Ishikawa (cell line): ENCODE data around the gene SLC27A1.

Source experiments
- CEBPB ChIP-seq: IDR thresholded peaks from 2 replicates; pipeline ENCODE4 v1.6.1; 2012
- CREB1 ChIP-seq: IDR thresholded peaks from 2 replicates; pipeline ENCODE4 v1.6.1; 2012; ENCODE audit warnings: low read depth
- EGR1 ChIP-seq: IDR thresholded peaks from 2 replicates; pipeline ENCODE4 v1.6.1; 2012
- EP300 ChIP-seq: IDR thresholded peaks from 2 replicates; pipeline ENCODE4 v1.6.1; 2012; ENCODE audit warnings: borderline replicate concordance
- FOXM1 ChIP-seq: IDR thresholded peaks from 2 replicates; pipeline ENCODE4 v1.6.1; 2012; ENCODE audit warnings: low read depth, borderline replicate concordance
- NFIC ChIP-seq: IDR thresholded peaks from 2 replicates; pipeline ENCODE4 v1.6.1; 2012
- RAD21 ChIP-seq: IDR thresholded peaks from 2 replicates; pipeline ENCODE4 v1.6.1; 2012; ENCODE audit warnings: low read depth
- TAF1 ChIP-seq: IDR thresholded peaks from 2 replicates; pipeline ENCODE4 v1.6.1; 2012; ENCODE audit warnings: low read depth, mild to moderate bottlenecking
- TCF12 ChIP-seq: IDR thresholded peaks from 2 replicates; pipeline ENCODE4 v1.6.1; 2012; ENCODE audit warnings: low read depth
- TEAD4 ChIP-seq: IDR thresholded peaks from 2 replicates; pipeline ENCODE4 v1.6.1; 2012
- YY1 ChIP-seq: IDR thresholded peaks from 2 replicates; pipeline ENCODE4 v1.6.1; 2012; ENCODE audit warnings: low read depth
- ZBTB7A ChIP-seq: IDR thresholded peaks from 2 replicates; pipeline ENCODE4 v1.6.1; 2012; ENCODE audit warnings: low read depth
- TF ChIP-seq, protein P1 (sequence below): IDR thresholded peaks from 2 replicates; pipeline ENCODE4 v1.6.1; 2012
- TF ChIP-seq, protein P2 (sequence below): IDR thresholded peaks from 2 replicates; pipeline ENCODE4 v1.6.1; 2012
- TF ChIP-seq, protein P3 (sequence below): IDR thresholded peaks from 2 replicates; pipeline ENCODE4 v1.6.1; 2012; ENCODE audit warnings: low read depth, mild to moderate bottlenecking

The SLC27A1 gene

DNA sequence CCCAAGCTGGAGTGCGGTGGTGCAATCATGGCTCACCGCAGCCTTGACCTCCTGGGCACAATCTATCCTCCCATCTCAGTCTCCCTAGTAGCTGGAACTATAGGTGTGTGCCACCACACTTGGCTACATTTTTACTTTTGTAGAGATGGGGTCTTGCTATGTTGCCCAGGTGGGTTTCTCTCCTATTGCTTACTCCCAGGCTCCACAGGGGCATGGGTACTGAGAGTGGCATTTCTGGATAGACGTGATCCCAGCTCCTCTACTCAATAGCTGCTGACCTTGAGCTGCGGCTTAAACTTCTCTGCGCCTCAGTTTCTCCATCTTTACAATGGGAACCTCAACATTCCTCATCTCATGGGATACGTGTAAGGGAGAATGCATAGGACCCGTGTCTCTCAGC is 38.9 kb upstream of the SLC27A1 start:
- TF ChIP-seq FOXM1 (no peak), RAD21 (no peak), YY1 (no peak), EP300 (no peak), ZBTB7A (no peak), CREB1 (no peak), NFIC (no peak), EGR1 (no peak), TCF12 (no peak), TEAD4 (no peak)
- TF ChIP-seq, protein P1, sequence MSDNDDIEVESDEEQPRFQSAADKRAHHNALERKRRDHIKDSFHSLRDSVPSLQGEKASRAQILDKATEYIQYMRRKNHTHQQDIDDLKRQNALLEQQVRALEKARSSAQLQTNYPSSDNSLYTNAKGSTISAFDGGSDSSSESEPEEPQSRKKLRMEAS = no peak
- TF ChIP-seq, protein P2, sequence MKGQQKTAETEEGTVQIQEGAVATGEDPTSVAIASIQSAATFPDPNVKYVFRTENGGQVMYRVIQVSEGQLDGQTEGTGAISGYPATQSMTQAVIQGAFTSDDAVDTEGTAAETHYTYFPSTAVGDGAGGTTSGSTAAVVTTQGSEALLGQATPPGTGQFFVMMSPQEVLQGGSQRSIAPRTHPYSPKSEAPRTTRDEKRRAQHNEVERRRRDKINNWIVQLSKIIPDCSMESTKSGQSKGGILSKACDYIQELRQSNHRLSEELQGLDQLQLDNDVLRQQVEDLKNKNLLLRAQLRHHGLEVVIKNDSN = no peak
- TF ChIP-seq, protein P3, sequence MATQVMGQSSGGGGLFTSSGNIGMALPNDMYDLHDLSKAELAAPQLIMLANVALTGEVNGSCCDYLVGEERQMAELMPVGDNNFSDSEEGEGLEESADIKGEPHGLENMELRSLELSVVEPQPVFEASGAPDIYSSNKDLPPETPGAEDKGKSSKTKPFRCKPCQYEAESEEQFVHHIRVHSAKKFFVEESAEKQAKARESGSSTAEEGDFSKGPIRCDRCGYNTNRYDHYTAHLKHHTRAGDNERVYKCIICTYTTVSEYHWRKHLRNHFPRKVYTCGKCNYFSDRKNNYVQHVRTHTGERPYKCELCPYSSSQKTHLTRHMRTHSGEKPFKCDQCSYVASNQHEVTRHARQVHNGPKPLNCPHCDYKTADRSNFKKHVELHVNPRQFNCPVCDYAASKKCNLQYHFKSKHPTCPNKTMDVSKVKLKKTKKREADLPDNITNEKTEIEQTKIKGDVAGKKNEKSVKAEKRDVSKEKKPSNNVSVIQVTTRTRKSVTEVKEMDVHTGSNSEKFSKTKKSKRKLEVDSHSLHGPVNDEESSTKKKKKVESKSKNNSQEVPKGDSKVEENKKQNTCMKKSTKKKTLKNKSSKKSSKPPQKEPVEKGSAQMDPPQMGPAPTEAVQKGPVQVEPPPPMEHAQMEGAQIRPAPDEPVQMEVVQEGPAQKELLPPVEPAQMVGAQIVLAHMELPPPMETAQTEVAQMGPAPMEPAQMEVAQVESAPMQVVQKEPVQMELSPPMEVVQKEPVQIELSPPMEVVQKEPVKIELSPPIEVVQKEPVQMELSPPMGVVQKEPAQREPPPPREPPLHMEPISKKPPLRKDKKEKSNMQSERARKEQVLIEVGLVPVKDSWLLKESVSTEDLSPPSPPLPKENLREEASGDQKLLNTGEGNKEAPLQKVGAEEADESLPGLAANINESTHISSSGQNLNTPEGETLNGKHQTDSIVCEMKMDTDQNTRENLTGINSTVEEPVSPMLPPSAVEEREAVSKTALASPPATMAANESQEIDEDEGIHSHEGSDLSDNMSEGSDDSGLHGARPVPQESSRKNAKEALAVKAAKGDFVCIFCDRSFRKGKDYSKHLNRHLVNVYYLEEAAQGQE = no peak

DNA sequence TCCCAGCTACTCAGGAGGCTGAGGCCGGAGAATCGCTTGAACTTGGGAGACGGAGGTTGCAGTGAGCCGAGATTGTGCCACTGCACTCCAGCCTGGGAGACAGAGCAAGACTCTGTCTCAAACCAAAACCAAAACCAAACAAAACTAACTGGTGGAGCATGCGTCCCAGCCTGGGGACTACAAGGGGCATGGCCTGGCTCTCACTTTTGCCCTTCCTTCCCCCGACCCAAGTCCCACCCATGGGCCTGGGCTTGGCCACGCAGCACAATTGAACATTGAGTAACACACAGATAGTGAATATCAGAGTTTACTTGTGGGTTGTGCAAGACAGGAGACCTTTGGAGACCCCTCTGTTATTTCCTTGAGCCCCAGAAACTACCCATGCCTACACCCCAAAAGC is 35.1 kb upstream of the SLC27A1 start:
- TF ChIP-seq FOXM1 = no peak

DNA sequence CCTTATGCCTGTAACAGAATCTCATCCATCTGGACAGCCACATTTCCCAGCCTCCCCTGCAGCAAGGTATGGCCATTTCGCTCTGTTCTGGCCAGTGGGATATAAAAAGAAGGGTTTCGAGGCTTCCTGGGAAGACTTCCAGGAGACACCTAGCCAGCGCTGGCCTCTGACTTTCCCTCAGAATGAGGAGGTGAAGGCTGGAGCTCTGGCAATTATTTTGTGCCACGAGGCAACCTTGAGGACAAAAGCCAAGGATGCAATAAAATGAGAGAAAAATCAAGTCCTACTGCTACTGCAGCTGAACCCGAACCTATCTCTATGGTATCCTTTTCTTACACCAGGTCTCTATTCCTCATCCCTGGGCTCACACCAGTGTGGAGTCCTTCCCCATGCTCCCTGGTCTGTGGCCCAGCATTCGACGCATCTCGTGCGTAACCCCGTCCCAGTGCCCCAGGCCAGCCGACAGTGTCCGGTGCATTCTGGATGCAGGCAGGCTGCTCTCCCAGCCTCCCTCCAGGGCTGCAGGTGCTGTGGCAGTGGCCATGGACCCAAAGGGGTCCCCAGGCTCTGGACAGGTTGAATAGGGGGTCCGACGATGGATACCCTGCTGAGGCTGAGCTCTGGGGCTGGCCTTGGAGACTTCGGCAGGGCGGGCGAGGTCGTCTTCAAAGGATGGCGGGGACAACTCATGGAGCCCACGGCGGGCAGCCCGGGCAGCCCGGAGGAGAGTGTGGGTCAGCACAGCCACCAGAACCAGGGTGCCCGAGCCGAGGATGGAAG is 34.0 kb upstream of the SLC27A1 start:
- TF ChIP-seq TEAD4 (no peak), YY1 (no peak), CREB1 (no peak), NFIC (no peak), FOXM1 (no peak)

DNA sequence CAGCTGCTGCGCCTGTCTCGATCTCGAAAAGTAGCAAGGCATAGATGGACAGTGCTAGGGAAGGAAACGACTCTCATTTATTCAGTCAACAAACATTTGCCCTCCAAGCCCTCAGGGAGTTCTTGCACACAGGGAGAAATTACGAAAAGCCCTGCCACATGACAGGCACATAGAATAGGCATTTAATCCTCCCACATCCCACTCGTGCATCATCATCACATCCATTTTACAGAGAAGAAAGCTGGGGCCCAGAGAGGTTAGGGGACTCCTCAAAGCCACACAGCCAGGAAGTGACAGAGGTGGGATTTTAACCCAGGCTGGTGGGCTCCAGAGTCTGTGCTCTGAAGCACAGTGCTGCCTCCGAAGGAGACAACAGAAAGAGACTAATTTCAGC is 33.5 kb upstream of the SLC27A1 start:
- no peak for TF ChIP-seq TCF12
- TF ChIP-seq NFIC = no peak
- TF ChIP-seq, protein P1 = no peak
- TF ChIP-seq EGR1 = no peak
- TF ChIP-seq CEBPB = no peak
- TF ChIP-seq, protein P3 = no peak
- TF ChIP-seq TEAD4 = no peak
- no peak for TF ChIP-seq FOXM1
- no peak for TF ChIP-seq ZBTB7A
- TF ChIP-seq RAD21 = no peak
- no peak for TF ChIP-seq TAF1
- TF ChIP-seq CREB1 = no peak
- TF ChIP-seq EP300 = no peak
- TF ChIP-seq, protein P2 = no peak
- TF ChIP-seq YY1 = no peak

DNA sequence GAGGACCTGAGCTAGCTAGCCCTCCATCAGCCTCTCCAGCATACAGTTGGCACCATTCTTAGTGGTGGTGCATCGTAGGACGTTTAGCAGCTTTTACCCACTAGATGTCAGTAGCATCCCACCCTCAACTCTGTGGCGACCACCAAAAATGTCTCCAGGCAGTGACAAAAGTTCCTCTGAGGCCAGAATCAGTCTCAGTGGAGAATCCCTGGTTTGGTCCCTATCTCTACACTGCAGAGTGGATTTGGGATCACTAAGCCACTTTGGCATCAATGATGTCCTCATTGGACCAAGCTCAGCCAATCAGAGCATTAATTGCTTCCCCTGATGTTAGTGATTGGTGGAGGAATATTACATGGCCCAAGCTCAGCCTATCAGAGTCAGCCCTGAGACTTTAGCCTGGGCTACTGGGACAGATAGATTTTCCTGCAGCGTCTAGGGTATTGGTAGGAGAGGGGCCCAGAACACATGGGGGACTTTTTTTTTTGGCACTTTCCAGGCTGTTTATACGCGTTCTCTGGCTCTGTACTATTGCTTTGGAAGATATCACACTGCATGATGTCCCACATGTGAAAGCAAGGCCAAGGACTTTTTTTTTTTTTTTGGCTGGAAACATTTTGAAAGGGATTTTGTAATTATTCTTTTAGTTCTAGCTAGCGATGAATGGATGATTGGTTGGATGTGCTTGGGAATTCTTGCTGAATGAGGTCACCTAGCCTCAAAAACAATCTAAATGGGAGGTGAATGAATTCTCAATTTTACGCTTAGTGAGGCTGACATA is 28.9 kb upstream of the SLC27A1 start:
- no peak for TF ChIP-seq ZBTB7A
- peak; percentile 88 for TF ChIP-seq TEAD4
- no peak for TF ChIP-seq CREB1
- TF ChIP-seq, protein P3 = no peak
- TF ChIP-seq EP300 = peak; percentile 71
- peak; percentile 33; the same call in 1 of the 2 replicates for TF ChIP-seq NFIC
- TF ChIP-seq TCF12 = peak; percentile 66; the same call in 1 of the 2 replicates
- TF ChIP-seq RAD21 = peak; percentile 58
